ENCODE measurements around the gene MYOM1.

Gene MYOM1

GRCh38 chr18:3104190-3105054 is 115.3 kb downstream of the MYOM1 start:
- no peak overlapping the region for H3K4me3 ChIP-seq (ENCODE audit: low read depth in 1 of 2, low read length in 2 of 2)
- no peaks in the 10 kb centered on the region for H3K27me3 ChIP-seq (ENCODE audit: control insufficient read depth in 1 of 2, insufficient read depth in 2 of 2, low read length in 2 of 2)
- H3K9me3 ChIP-seq (ENCODE audit: low read length) = no peaks in the 10 kb centered on the region
- H3K36me3 ChIP-seq (ENCODE audit: insufficient read depth, low read length) = peaks cover 13% of the 10 kb centered on the region
- peaks cover 4% of the 10 kb centered on the region for H3K4me1 ChIP-seq (ENCODE audit: insufficient read depth, low read length)
- no peak overlapping the region for H3K27ac ChIP-seq (ENCODE audit: low read depth, low read length)
- H3K9ac ChIP-seq (ENCODE audit: low read length) = no peak overlapping the region

GRCh38 chr18:3103576-3103975 is 116.2 kb downstream of the MYOM1 start:
- Histone ChIP-seq H3K27me3 (ENCODE audit: control insufficient read depth in 1 of 2, insufficient read depth in 2 of 2, low read length in 2 of 2) (no peaks in the 10 kb centered on the region), H3K27ac (ENCODE audit: low read depth, low read length) (no peak overlapping the region), H3K4me3 (ENCODE audit: low read depth in 1 of 2, low read length in 2 of 2) (no peak overlapping the region), H3K9me3 (ENCODE audit: low read length) (no peaks in the 10 kb centered on the region), H3K36me3 (ENCODE audit: insufficient read depth, low read length) (peaks cover 18% of the 10 kb centered on the region), H3K4me1 (ENCODE audit: insufficient read depth, low read length) (peaks cover 4% of the 10 kb centered on the region), H3K9ac (ENCODE audit: low read length) (no peak overlapping the region)

- no peaks in the 10 kb centered on the region for H3K27me3 ChIP-seq (ENCODE audit: control insufficient read depth in 1 of 2, insufficient read depth in 2 of 2, low read length in 2 of 2)
- H3K4me1 ChIP-seq (ENCODE audit: insufficient read depth, low read length) = peaks cover 4% of the 10 kb centered on the region
- no peak overlapping the region for H3K4me3 ChIP-seq (ENCODE audit: low read depth in 1 of 2, low read length in 2 of 2)
- peaks cover 19% of the 10 kb centered on the region for H3K36me3 ChIP-seq (ENCODE audit: insufficient read depth, low read length)
- H3K9me3 ChIP-seq (ENCODE audit: low read length) = no peaks in the 10 kb centered on the region
- H3K27ac ChIP-seq (ENCODE audit: low read depth, low read length) = no peak overlapping the region
- H3K9ac ChIP-seq (ENCODE audit: low read length) = no peak overlapping the region
These were observed 116.8 kb downstream of the MYOM1 start for GRCh38 chr18:3102983-3103382.

- peaks cover 4% of the 10 kb centered on the region for H3K4me1 ChIP-seq (ENCODE audit: insufficient read depth, low read length)
- H3K27ac ChIP-seq (ENCODE audit: low read depth, low read length) = no peak overlapping the region
- H3K27me3 ChIP-seq (ENCODE audit: control insufficient read depth in 1 of 2, insufficient read depth in 2 of 2, low read length in 2 of 2) = no peaks in the 10 kb centered on the region
- no peak overlapping the region for H3K4me3 ChIP-seq (ENCODE audit: low read depth in 1 of 2, low read length in 2 of 2)
- peaks cover 19% of the 10 kb centered on the region for H3K36me3 ChIP-seq (ENCODE audit: insufficient read depth, low read length)
- H3K9me3 ChIP-seq (ENCODE audit: low read length) = no peaks in the 10 kb centered on the region
- no peak overlapping the region for H3K9ac ChIP-seq (ENCODE audit: low read length)
These were observed 119.2 kb downstream of the MYOM1 start for GRCh38 chr18:3100498-3101132.

GRCh38 chr18:3099327-3099726 is 120.4 kb downstream of the MYOM1 start:
- no peaks in the 10 kb centered on the region for H3K9me3 ChIP-seq (ENCODE audit: low read length)
- peaks cover 4% of the 10 kb centered on the region for H3K4me1 ChIP-seq (ENCODE audit: insufficient read depth, low read length)
- H3K4me3 ChIP-seq (ENCODE audit: low read depth in 1 of 2, low read length in 2 of 2) = no peak overlapping the region
- peaks cover 19% of the 10 kb centered on the region for H3K36me3 ChIP-seq (ENCODE audit: insufficient read depth, low read length)
- no peak overlapping the region for H3K27ac ChIP-seq (ENCODE audit: low read depth, low read length)
- no peak overlapping the region for H3K9ac ChIP-seq (ENCODE audit: low read length)
- H3K27me3 ChIP-seq (ENCODE audit: control insufficient read depth in 1 of 2, insufficient read depth in 2 of 2, low read length in 2 of 2) = no peaks in the 10 kb centered on the region

- Histone ChIP-seq H3K36me3 (ENCODE audit: insufficient read depth, low read length) (peaks cover 19% of the 10 kb centered on the region), H3K27me3 (ENCODE audit: control insufficient read depth in 1 of 2, insufficient read depth in 2 of 2, low read length in 2 of 2) (no peaks in the 10 kb centered on the region), H3K9me3 (ENCODE audit: low read length) (no peaks in the 10 kb centered on the region), H3K9ac (ENCODE audit: low read length) (no peak overlapping the region), H3K4me1 (ENCODE audit: insufficient read depth, low read length) (no peaks in the 10 kb centered on the region), H3K4me3 (ENCODE audit: low read depth in 1 of 2, low read length in 2 of 2) (no peak overlapping the region), H3K27ac (ENCODE audit: low read depth, low read length) (no peak overlapping the region)
These were observed 122.7 kb downstream of the MYOM1 start for GRCh38 chr18:3097082-3097481.

GRCh38 chr18:3095921-3096320 is 123.8 kb downstream of the MYOM1 start:
- Histone ChIP-seq H3K4me1 (ENCODE audit: insufficient read depth, low read length) (no peaks in the 10 kb centered on the region), H3K27me3 (ENCODE audit: control insufficient read depth in 1 of 2, insufficient read depth in 2 of 2, low read length in 2 of 2) (no peaks in the 10 kb centered on the region), H3K4me3 (ENCODE audit: low read depth in 1 of 2, low read length in 2 of 2) (no peak overlapping the region), H3K36me3 (ENCODE audit: insufficient read depth, low read length) (peaks cover 13% of the 10 kb centered on the region), H3K9me3 (ENCODE audit: low read length) (no peaks in the 10 kb centered on the region), H3K9ac (ENCODE audit: low read length) (no peak overlapping the region), H3K27ac (ENCODE audit: low read depth, low read length) (no peak overlapping the region)

- no peak overlapping the region for H3K4me3 ChIP-seq (ENCODE audit: low read depth in 1 of 2, low read length in 2 of 2)
- peaks cover 10% of the 10 kb centered on the region for H3K36me3 ChIP-seq (ENCODE audit: insufficient read depth, low read length)
- H3K27ac ChIP-seq (ENCODE audit: low read depth, low read length) = no peak overlapping the region
- no peaks in the 10 kb centered on the region for H3K27me3 ChIP-seq (ENCODE audit: control insufficient read depth in 1 of 2, insufficient read depth in 2 of 2, low read length in 2 of 2)
- no peaks in the 10 kb centered on the region for H3K4me1 ChIP-seq (ENCODE audit: insufficient read depth, low read length)
- H3K9me3 ChIP-seq (ENCODE audit: low read length) = no peaks in the 10 kb centered on the region
- no peak overlapping the region for H3K9ac ChIP-seq (ENCODE audit: low read length)
These were observed 125.5 kb downstream of the MYOM1 start for GRCh38 chr18:3094338-3094684.

- H3K4me1 ChIP-seq (ENCODE audit: insufficient read depth, low read length) = no peaks in the 10 kb centered on the region
- H3K9me3 ChIP-seq (ENCODE audit: low read length) = no peaks in the 10 kb centered on the region
- peaks cover 8% of the 10 kb centered on the region for H3K36me3 ChIP-seq (ENCODE audit: insufficient read depth, low read length)
- H3K27ac ChIP-seq (ENCODE audit: low read depth, low read length) = no peak overlapping the region
- H3K27me3 ChIP-seq (ENCODE audit: control insufficient read depth in 1 of 2, insufficient read depth in 2 of 2, low read length in 2 of 2) = no peaks in the 10 kb centered on the region
- H3K9ac ChIP-seq (ENCODE audit: low read length) = no peak overlapping the region
- no peak overlapping the region for H3K4me3 ChIP-seq (ENCODE audit: low read depth in 1 of 2, low read length in 2 of 2)
These were observed 126.0 kb downstream of the MYOM1 start for GRCh38 chr18:3093624-3094337.

- Histone ChIP-seq H3K36me3 (ENCODE audit: insufficient read depth, low read length) (peaks cover 9% of the 10 kb centered on the region), H3K27me3 (ENCODE audit: control insufficient read depth in 1 of 2, insufficient read depth in 2 of 2, low read length in 2 of 2) (no peaks in the 10 kb centered on the region), H3K9me3 (ENCODE audit: low read length) (no peaks in the 10 kb centered on the region), H3K4me1 (ENCODE audit: insufficient read depth, low read length) (no peaks in the 10 kb centered on the region), H3K4me3 (ENCODE audit: low read depth in 1 of 2, low read length in 2 of 2) (no peak overlapping the region), H3K9ac (ENCODE audit: low read length) (no peak overlapping the region), H3K27ac (ENCODE audit: low read depth, low read length) (no peak overlapping the region)
These were observed 127.0 kb downstream of the MYOM1 start for GRCh38 chr18:3092727-3093126.

- Histone ChIP-seq H3K4me3 (ENCODE audit: low read depth in 1 of 2, low read length in 2 of 2) (no peak overlapping the region), H3K9ac (ENCODE audit: low read length) (no peak overlapping the region), H3K27ac (ENCODE audit: low read depth, low read length) (no peak overlapping the region), H3K36me3 (ENCODE audit: insufficient read depth, low read length) (peaks cover 14% of the 10 kb centered on the region), H3K9me3 (ENCODE audit: low read length) (no peaks in the 10 kb centered on the region), H3K27me3 (ENCODE audit: control insufficient read depth in 1 of 2, insufficient read depth in 2 of 2, low read length in 2 of 2) (no peaks in the 10 kb centered on the region), H3K4me1 (ENCODE audit: insufficient read depth, low read length) (no peaks in the 10 kb centered on the region)
These were observed 130.2 kb downstream of the MYOM1 start for GRCh38 chr18:3089579-3089978.

Data from muscle layer of colon (tissue), 2 donors.